ENCODE data around the gene ACSBG1.

ACSBG1 gene

GRCh38 chr15:78206326-78207109 lies 27.8 kb downstream of the ACSBG1 start:
- DNase-seq (ENCODE audit: low spot score) = no peak
- H3K27ac ChIP-seq = no peak overlapping the region
- POLR2A ChIA-PET (ENCODE audit: low non-redundant PET) = no interaction called here
- TF ChIP-seq, protein P1, sequence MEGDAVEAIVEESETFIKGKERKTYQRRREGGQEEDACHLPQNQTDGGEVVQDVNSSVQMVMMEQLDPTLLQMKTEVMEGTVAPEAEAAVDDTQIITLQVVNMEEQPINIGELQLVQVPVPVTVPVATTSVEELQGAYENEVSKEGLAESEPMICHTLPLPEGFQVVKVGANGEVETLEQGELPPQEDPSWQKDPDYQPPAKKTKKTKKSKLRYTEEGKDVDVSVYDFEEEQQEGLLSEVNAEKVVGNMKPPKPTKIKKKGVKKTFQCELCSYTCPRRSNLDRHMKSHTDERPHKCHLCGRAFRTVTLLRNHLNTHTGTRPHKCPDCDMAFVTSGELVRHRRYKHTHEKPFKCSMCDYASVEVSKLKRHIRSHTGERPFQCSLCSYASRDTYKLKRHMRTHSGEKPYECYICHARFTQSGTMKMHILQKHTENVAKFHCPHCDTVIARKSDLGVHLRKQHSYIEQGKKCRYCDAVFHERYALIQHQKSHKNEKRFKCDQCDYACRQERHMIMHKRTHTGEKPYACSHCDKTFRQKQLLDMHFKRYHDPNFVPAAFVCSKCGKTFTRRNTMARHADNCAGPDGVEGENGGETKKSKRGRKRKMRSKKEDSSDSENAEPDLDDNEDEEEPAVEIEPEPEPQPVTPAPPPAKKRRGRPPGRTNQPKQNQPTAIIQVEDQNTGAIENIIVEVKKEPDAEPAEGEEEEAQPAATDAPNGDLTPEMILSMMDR (conservative IDR thresholded peaks at IDR 0.05; ENCODE audit: low read depth) = no peak
- CTCF ChIA-PET = interaction anchor here (1.0 kb wide), 1 partner anchor 34 kb away, joined by 4 read pairs; no protein-coding TSS in a partner anchor

GRCh38 chr15:78205856-78206255 lies 28.5 kb downstream of the ACSBG1 start:
- TF ChIP-seq, protein P1 (conservative IDR thresholded peaks at IDR 0.05; ENCODE audit: low read depth) = no peak
- no peak for DNase-seq (ENCODE audit: low spot score)
- ChIA-PET CTCF (interaction anchor here (1.0 kb wide), 1 partner anchor 35 kb away, joined by 4 read pairs; no protein-coding TSS in a partner anchor), POLR2A (ENCODE audit: low non-redundant PET) (interaction anchor here (0.6 kb wide), 1 partner anchor 677 kb away, joined by 4 read pairs; no protein-coding TSS in a partner anchor)
- H3K27ac ChIP-seq = no peak overlapping the region

- H3K27ac ChIP-seq = no peak overlapping the region
- TF ChIP-seq, protein P1 (conservative IDR thresholded peaks at IDR 0.05; ENCODE audit: low read depth) = no peak
- no peak for DNase-seq (ENCODE audit: low spot score)
- POLR2A ChIA-PET (ENCODE audit: low non-redundant PET) = interaction anchor here (0.6 kb wide), 1 partner anchor 678 kb away, joined by 4 read pairs; no protein-coding TSS in a partner anchor
- CTCF ChIA-PET = interaction anchor here (0.6 to 1.0 kb wide), 2 partner anchors 35 to 92 kb away, joined by 3 to 4 read pairs; no protein-coding TSS in a partner anchor
Measured at GRCh38 chr15:78205337-78205736, 29.0 kb downstream of the ACSBG1 start.

DNA sequence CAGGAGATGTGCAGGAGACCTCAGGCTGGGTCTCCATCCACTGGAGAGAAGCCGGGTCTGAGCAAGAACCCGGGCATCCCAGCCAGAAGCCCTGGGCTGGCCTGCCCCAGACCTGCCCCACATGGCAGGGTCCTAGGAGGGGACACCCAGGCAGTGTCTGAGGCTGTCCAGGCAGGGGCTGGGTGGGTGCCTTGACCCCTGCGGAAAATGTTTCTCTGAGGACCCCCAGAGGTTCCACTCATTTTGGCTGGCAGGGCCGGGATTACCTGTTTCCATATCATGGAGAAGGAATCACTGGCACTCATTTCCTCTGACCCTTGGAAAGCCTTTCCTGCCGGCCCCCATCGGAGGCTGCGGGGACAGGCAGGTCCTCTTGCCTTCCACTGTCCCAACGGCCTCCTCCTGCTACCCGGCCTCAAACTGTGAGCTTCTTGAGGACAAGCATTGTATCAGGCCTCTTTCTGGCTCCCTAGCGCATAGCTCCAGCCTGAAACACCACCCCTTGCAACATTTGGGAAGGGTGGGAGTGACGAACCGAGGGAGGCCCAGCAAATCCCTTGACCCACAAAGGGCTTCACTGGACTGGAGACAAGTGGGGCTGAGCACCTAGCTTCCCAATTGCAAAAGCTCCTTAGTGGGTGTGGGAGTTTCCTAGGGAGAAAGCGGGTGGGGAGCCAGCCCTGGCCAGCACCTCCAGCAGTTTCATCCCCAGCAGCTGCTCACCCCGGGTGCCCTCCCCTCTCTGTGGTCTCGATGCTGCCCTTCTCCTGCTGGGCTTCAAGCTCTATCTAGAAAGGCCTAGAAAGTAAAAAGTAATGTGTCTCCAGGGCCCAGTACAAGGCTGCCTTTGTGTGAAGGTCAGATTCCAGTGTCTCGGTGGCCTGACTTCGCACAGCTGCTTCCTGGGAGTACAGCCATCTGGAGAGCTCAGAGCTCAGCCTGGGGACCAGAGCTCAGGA lies 29.7 kb downstream of the ACSBG1 start:
- ChIA-PET CTCF (interaction anchor here (0.6 to 1.7 kb wide), 3 partner anchors 9 to 301 kb away, joined by 3 to 5 read pairs (median 5); no protein-coding TSS in a partner anchor), POLR2A (ENCODE audit: low non-redundant PET) (no interaction called here)
- TF ChIP-seq, protein P1 (conservative IDR thresholded peaks at IDR 0.05; ENCODE audit: low read depth) = no peak
- no peak overlapping the region for H3K27ac ChIP-seq
- no peak for DNase-seq (ENCODE audit: low spot score)

DNA sequence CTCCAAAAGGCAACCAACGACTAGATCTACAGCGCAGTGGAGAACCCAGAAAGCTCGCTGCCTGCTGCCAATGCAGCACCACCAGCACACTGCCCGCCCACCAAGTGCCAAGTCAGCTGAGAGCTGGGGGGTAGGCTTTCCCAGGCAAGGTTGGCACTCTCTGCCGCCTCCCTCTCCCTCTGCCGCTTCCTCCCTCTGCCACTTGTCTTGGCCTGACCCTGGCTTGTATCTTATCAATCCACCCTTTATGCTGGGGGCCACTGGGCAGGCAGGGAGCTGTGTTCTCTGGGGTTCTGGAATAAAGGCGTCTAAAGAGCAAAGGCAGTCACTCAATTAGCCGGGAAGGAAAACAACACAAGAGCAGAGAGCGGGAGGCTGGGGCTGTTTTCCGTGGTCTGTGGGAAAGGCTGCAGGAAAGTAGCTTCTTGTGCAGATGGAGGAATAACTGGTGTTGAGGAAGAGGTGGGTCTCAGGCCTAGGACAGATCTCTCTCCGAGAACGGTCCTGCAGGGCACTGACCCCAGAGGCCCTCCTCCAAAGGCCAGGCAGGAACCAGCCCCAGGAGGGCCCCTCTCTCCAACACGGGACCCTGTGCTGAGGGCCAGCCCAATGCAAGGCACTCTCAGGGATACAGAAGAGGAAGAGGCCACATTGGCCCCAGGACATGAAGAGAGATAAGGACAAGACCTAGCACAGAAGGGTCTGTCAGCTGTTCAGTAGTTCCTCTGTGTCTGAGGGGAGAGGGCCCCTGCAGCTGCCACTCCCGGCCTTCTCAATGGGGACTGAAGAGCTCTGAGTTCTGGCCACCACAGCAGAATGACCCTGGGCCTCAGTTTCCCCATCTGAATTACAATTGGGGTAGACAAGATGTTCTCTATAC lies 30.8 kb downstream of the ACSBG1 start:
- H3K27ac ChIP-seq = no peak overlapping the region
- TF ChIP-seq, protein P1 (conservative IDR thresholded peaks at IDR 0.05; ENCODE audit: low read depth) = no peak
- DNase-seq (ENCODE audit: low spot score) = no peak
- ChIA-PET POLR2A (ENCODE audit: low non-redundant PET) (no interaction called here), CTCF (interaction anchor here (0.7 to 1.7 kb wide), 4 partner anchors 8 to 382 kb away, joined by 3 to 5 read pairs (median 4); no protein-coding TSS in a partner anchor)

All from RWPE1 (cell line).